H1 (cell line): ENCODE measurements around the gene GRK5. TPM values are rescaled to one million over a fixed set of nuclear protein-coding genes. Genes with fewer than 3 reads are reported as not detected.

ENCODE experiments used
- CTCF ChIA-PET: fragments of 300-600 bp; sonication (Branson Sonifier 250); formaldehyde crosslinking; loops from one replicate; lab custom pipeline; 2021; ENCODE audit not compliant: partially characterized antibody; lab: Charles Lee
- POLR2A ChIA-PET: fragments of 300-600 bp; sonication (Branson Sonifier 250); formaldehyde crosslinking; loops from one replicate; lab custom pipeline; 2021; ENCODE audit warnings: inconsistent platforms; ENCODE audit not compliant: partially characterized antibody; lab: Charles Lee
- DNase-seq, 2 experiments: peaks; one replicate each; pipeline versions ENCODE4 v3.0.0 to v3.0.0-alpha.2; 2010 to 2022; ENCODE audit warnings: low spot score in 2 of 2, low read depth in 1 of 2, mixed read lengths in 1 of 2
- FAIRE-seq: peaks from 2 replicates; lab custom pipeline; 2011; peaks lifted over from hg19 to GRCh38; lab: Jason Lieb, UNC
- H2AFZ ChIP-seq: 2 replicates; pipeline ENCODE4 v1.8.1; 2012; ENCODE audit warnings: low read length, inconsistent platforms
- H2AK5ac ChIP-seq: 2 replicates; pipeline ENCODE4 v1.6.1; 2013; ENCODE audit warnings: low read depth, low read length
- H2BK120ac ChIP-seq: replicated peaks from 2 replicates; pipeline ENCODE3; 2013; ENCODE audit warnings: low read depth, low read length, inconsistent platforms
- H2BK12ac ChIP-seq: 2 replicates; pipeline ENCODE4 v1.6.1; 2013; ENCODE audit warnings: low read depth, low read length
- H2BK15ac ChIP-seq: 2 replicates; pipeline ENCODE4 v1.6.1; 2013; ENCODE audit warnings: low read length
- H2BK20ac ChIP-seq: 2 replicates; pipeline ENCODE4 v1.6.1; 2013; ENCODE audit warnings: low read length
- H2BK5ac ChIP-seq: 2 replicates; pipeline ENCODE4 v1.6.1; 2013; ENCODE audit warnings: low read depth, low read length
- H3K14ac ChIP-seq: 2 replicates; pipeline ENCODE4 v1.6.1; 2013; ENCODE audit warnings: inconsistent platforms; ENCODE audit not compliant: insufficient read length
- H3K18ac ChIP-seq: 2 replicates; pipeline ENCODE4 v1.6.1; 2013; ENCODE audit warnings: low read length; ENCODE audit errors: extremely low read depth
- H3K23ac ChIP-seq: 2 replicates; pipeline ENCODE4 v1.6.1; 2013; ENCODE audit warnings: inconsistent platforms; ENCODE audit not compliant: insufficient read length
- H3K23me2 ChIP-seq: 2 replicates; pipeline ENCODE4 v1.6.1; 2013; ENCODE audit warnings: low read depth, low read length
- H3K27ac ChIP-seq: 2 replicates; pipeline ENCODE4 v1.6.1; 2011; ENCODE audit warnings: low read depth, low read length, inconsistent platforms
- H3K27me3 ChIP-seq, 4 experiments: replicated peaks in 1 of 4; 1 replicate in 1 of 4; 2 replicates in 3 of 4; pipeline versions ENCODE4 v1.6.1 to v1.8.1; 2011 to 2013; ENCODE audit warnings: low read length in 3 of 4, mild to moderate bottlenecking in 3 of 4, inconsistent platforms in 2 of 4, mixed read lengths in 2 of 4, moderate library complexity in 1 of 4; ENCODE audit not compliant: control insufficient read depth in 3 of 4, insufficient read depth in 3 of 4; ENCODE audit errors: extremely low read depth in 1 of 4
- H3K36me3 ChIP-seq, 4 experiments: 2 replicates each; pipeline versions ENCODE4 v1.6.1 to v1.8.1; 2011 to 2013; ENCODE audit warnings: mild to moderate bottlenecking in 4 of 4, low read length in 3 of 4, moderate library complexity in 2 of 4, control low read depth in 1 of 4, inconsistent platforms in 1 of 4; ENCODE audit not compliant: insufficient read depth in 4 of 4, control insufficient read depth in 2 of 4
- H3K4ac ChIP-seq: replicated peaks from 2 replicates; pipeline ENCODE3; 2013; ENCODE audit warnings: low read length, low read depth, mixed read lengths, inconsistent platforms; ENCODE audit not compliant: insufficient read length
- H3K4me1 ChIP-seq, 4 experiments: replicated peaks in 1 of 4; 1 replicate in 1 of 4; 2 replicates in 3 of 4; pipeline versions ENCODE4 v1.6.1 to v1.8.1; 2011 to 2013; ENCODE audit warnings: low read length in 3 of 4, inconsistent platforms in 2 of 4, mixed read lengths in 1 of 4; ENCODE audit not compliant: insufficient read depth in 4 of 4, control insufficient read depth in 3 of 4
- H3K4me2 ChIP-seq, 2 experiments: 2 replicates each; pipeline versions ENCODE4 v1.6.1 to v1.8.1; 2011 to 2013; ENCODE audit warnings: low read depth in 2 of 2, low read length in 2 of 2, control low read depth in 1 of 2, inconsistent platforms in 1 of 2, mild to moderate bottlenecking in 1 of 2; ENCODE audit not compliant: insufficient read depth in 1 of 2
- H3K4me3 ChIP-seq, 4 experiments: fragments of 200-600, 300-600 bp in 1 of 4; sonication (generic), shearing (Covaris generic), sonication (Bioruptor Twin) in 1 of 4; 2 replicates each; pipeline versions ENCODE4 v1.5.1 to v1.8.1; 2011 to 2016; ENCODE audit warnings: low read length in 4 of 4, low read depth in 3 of 4, control low read depth in 2 of 4, inconsistent platforms in 2 of 4, mild to moderate bottlenecking in 2 of 4, mixed read lengths in 1 of 4, moderate library complexity in 1 of 4; ENCODE audit not compliant: insufficient read depth in 2 of 4; ENCODE audit errors: extremely low read depth in 1 of 4
- H3K56ac ChIP-seq: replicated peaks from 2 replicates; pipeline ENCODE3; 2013; ENCODE audit warnings: low read depth, mild to moderate bottlenecking, mixed read lengths, low read length, inconsistent platforms; ENCODE audit not compliant: insufficient read length
- H3K79me1 ChIP-seq: 2 replicates; pipeline ENCODE4 v1.6.1; 2013; ENCODE audit warnings: low read depth, low read length, control low read depth
- H3K79me2 ChIP-seq, 2 experiments: 2 replicates each; pipeline versions ENCODE4 v1.6.1 to v1.8.1; 2012 to 2013; ENCODE audit warnings: low read length in 2 of 2, mild to moderate bottlenecking in 2 of 2, inconsistent platforms in 1 of 2; ENCODE audit not compliant: insufficient read depth in 2 of 2, control insufficient read depth in 1 of 2
- H3K9ac ChIP-seq, 4 experiments: replicated peaks in 1 of 4; 1 replicate in 1 of 4; 2 replicates in 3 of 4; pipeline versions ENCODE4 v1.6.1 to v1.8.1; 2011 to 2013; ENCODE audit warnings: low read depth in 3 of 4, low read length in 3 of 4, control low read depth in 2 of 4, mild to moderate bottlenecking in 2 of 4, moderate library complexity in 2 of 4, inconsistent platforms in 1 of 4; ENCODE audit errors: extremely low read depth in 1 of 4
- H3K9me3 ChIP-seq, 2 experiments: 2 replicates each; pipeline versions ENCODE4 v1.6.1 to v1.8.1; 2012 to 2013; ENCODE audit warnings: mild to moderate bottlenecking in 2 of 2, moderate library complexity in 2 of 2, control low read depth in 1 of 2, inconsistent platforms in 1 of 2, low read depth in 1 of 2, low read length in 1 of 2, mixed read lengths in 1 of 2; ENCODE audit not compliant: insufficient read depth in 2 of 2
- H4K20me1 ChIP-seq, 2 experiments: replicated peaks in 1 of 2; 2 replicates each; pipeline versions ENCODE3 to v1.8.1; 2011 to 2013; ENCODE audit warnings: inconsistent platforms in 2 of 2, low read length in 2 of 2, mild to moderate bottlenecking in 1 of 2; ENCODE audit not compliant: insufficient read depth in 2 of 2, control insufficient read depth in 1 of 2
- H4K5ac ChIP-seq: 2 replicates; pipeline ENCODE4 v1.6.1; 2013; ENCODE audit warnings: low read length, low read depth, mixed read lengths, inconsistent platforms; ENCODE audit not compliant: insufficient read length
- H4K8ac ChIP-seq: 2 replicates; pipeline ENCODE4 v1.8.0; 2013; ENCODE audit warnings: mild to moderate bottlenecking, moderate library complexity, low read length, inconsistent platforms; ENCODE audit not compliant: insufficient read depth; ENCODE audit errors: extremely low read depth
- H4K91ac ChIP-seq: replicated peaks from 2 replicates; pipeline ENCODE3; 2013; ENCODE audit warnings: low read length, mixed read lengths, inconsistent platforms; ENCODE audit not compliant: insufficient read length
- BRCA1 ChIP-seq: IDR thresholded peaks from 2 replicates; pipeline ENCODE4 v1.6.1; 2012; ENCODE audit warnings: low read depth, low read length, improper control_type of control experiment
- CHD1 ChIP-seq: IDR thresholded peaks from 2 replicates; pipeline ENCODE4 v1.6.1; 2012; ENCODE audit warnings: low read depth, low read length, improper control_type of control experiment
- GABPA ChIP-seq: IDR thresholded peaks from 2 replicates; pipeline ENCODE4 v1.6.1; 2011; ENCODE audit warnings: mild to moderate bottlenecking, low read length, moderate library complexity, borderline replicate concordance; ENCODE audit not compliant: insufficient read depth
- MAX ChIP-seq: IDR thresholded peaks from 2 replicates; pipeline ENCODE4 v1.6.1; 2012; ENCODE audit warnings: inconsistent platforms
- SP1 ChIP-seq: IDR thresholded peaks from 2 replicates; pipeline ENCODE4 v1.6.1; 2011; ENCODE audit warnings: low read depth, low read length
- TAF1 ChIP-seq: IDR thresholded peaks from 2 replicates; pipeline ENCODE4 v1.6.1; 2011; ENCODE audit warnings: mild to moderate bottlenecking, low read depth, low read length
- WGBS, 2 experiments: shearing (Covaris generic) in 1 of 2; methylation state at CpG; one replicate each; pipeline versions ENCODE4 v1.1.6 to v1.1.7; 2013 to 2015; ENCODE audit warnings: low lambda C conversion rate in 2 of 2, mixed read lengths in 2 of 2, inconsistent platforms in 1 of 2, low coverage in 1 of 2, missing lambda C conversion rate in 1 of 2; ENCODE audit not compliant: insufficient replicate concordance in 2 of 2, insufficient coverage in 1 of 2, insufficient read length in 1 of 2; ENCODE audit errors: extremely low coverage in 1 of 2, missing lambda C conversion rate in 1 of 2; 5-methylcytosine and 5-hydroxymethylcytosine counted together
- polyA plus RNA-seq, 7 experiments: library from polyadenylated mRNA; depleted of rRNA in 3 of 7; stranded (reverse) in 5 of 7; unstranded in 2 of 7; fragments of >200 nt in 5 of 7; fragments of 200-250 nt in 2 of 7; gene quantifications; 1 replicate in 5 of 7; 2 replicates in 1 of 7; 4 replicates in 1 of 7; pipeline versions ENCODE4 v1.2.1 to v1.2.3, GENCODE V29; 2011 to 2013; ENCODE audit warnings: missing spikeins in 2 of 7, mixed read lengths in 2 of 7
- total RNA-seq: library from RNA; stranded (reverse); fragmentation: NEBNext Ultra II Directional; extraction: Animal tissue kit (Norgen Biotek cat#: 25700); gene quantifications from 2 replicates; pipeline ENCODE4 v1.2.1, GENCODE V29; 2021
- TF ChIP-seq, protein P1 (sequence below): IDR thresholded peaks from 2 replicates; pipeline ENCODE4 v1.6.1; 2011; ENCODE audit warnings: low read depth, mild to moderate bottlenecking, low read length; ENCODE audit not compliant: insufficient read depth

The GRK5 gene
- total and polyA plus RNA-seq, 2 of the 8 experiments (the other 6 are each of a cell fraction or from before 2014, with no cell fraction given), result 0.54 to 2.5 TPM

DNA sequence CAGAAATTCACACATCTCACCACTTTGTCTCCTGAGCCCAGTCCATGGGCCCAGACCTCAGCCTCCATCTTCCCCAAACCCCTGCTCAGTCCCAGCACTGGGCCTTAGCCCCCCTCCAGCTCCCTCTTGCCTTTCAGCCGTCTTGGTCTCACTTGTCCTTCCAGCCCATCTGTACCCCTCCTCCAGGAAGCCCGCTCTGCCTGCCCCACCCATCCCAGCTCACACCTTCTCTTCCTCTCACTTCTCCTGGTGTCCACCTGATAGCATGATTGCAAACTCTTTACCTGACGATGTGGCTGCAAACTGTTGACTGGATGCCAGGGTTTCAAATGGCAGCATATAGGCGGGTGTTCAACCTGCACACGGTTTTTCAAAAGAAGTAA, 238.6 kb downstream of the GRK5 start:
- WGBS, 2 experiments, result 83% methylated on average over 5 of the region's 5 CpGs; no CpG with 5 or more reads in 1 of the 2 experiments
- Histone ChIP-seq H3K23ac (no peak overlapping the region), H3K27me3 (no peaks in the 10 kb centered on the region), H3K79me1 (no peaks in the 10 kb centered on the region), H2AK5ac (no peak overlapping the region), H3K9me3 (no peaks in the 10 kb centered on the region), H3K56ac (no peak overlapping the region), H3K4me3 (no peak overlapping the region), H3K4me1 (peaks cover 0 to 6% (median 0%) of the 10 kb centered on the region in 4 experiments; a peak in 3 of 7 replicates), H2BK20ac (peak overlapping the region; percentile 61; the same call in 1 of the 2 replicates), H3K18ac (no peak overlapping the region), H3K79me2 (no peaks in the 10 kb centered on the region), H4K91ac (no peak overlapping the region), H2BK12ac (no peak overlapping the region), H4K5ac (no peak overlapping the region), H2AFZ (no peak overlapping the region), H3K9ac (no peak overlapping the region), H4K20me1 (no peaks in the 10 kb centered on the region), H4K8ac (no peak overlapping the region), H3K36me3 (no peaks in the 10 kb centered on the region), H2BK5ac (no peak overlapping the region), H3K23me2 (no peaks in the 10 kb centered on the region), H2BK15ac (no peak overlapping the region), H3K27ac (no peak overlapping the region), H3K4ac (no peak overlapping the region), H2BK120ac (no peak overlapping the region), H3K4me2 (no peak overlapping the region), H3K14ac (no peak overlapping the region)
- CTCF ChIA-PET, result interaction anchor here (0.6 to 6.1 kb wide), 39 partner anchors 8 to 256 kb away, joined by 3 to 57 read pairs (median 4); partner anchors contain the start of gene GRK5
- no peak for FAIRE-seq
- no peak for DNase-seq
- POLR2A ChIA-PET, result no interaction called here
- TF ChIP-seq, protein P1, sequence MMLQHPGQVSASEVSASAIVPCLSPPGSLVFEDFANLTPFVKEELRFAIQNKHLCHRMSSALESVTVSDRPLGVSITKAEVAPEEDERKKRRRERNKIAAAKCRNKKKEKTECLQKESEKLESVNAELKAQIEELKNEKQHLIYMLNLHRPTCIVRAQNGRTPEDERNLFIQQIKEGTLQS, result no peak
- TF ChIP-seq TAF1, result no peak
- TF ChIP-seq CHD1, result no peak
- no peak for TF ChIP-seq SP1
- no peak for TF ChIP-seq MAX
- no peak for TF ChIP-seq BRCA1
- TF ChIP-seq GABPA, result no peak
